GM18868 (cell line): ENCODE data around the gene TESMIN.

Source experiments
- ATAC-seq: cut with Tn5 transposase; IDR thresholded peaks from one replicate; pipeline ENCODE4 v1.9.1; 2021; ENCODE audit warnings: mild to moderate bottlenecking, moderate library complexity; ENCODE audit not compliant: unreplicated experiment

The TESMIN gene

GRCh38 chr11:68684385-68685356 is 66.6 kb downstream of the TESMIN start, which contains the start of gene GAL:
Gene GAL, plus strand, starts transcription at chr11:68684544. Its CDS starts 380 bp downstream, at chr11:68684924.
- ATAC-seq = no peak

GRCh38 chr11:68683536-68684384 is 67.6 kb downstream of the TESMIN start:
- ATAC-seq = no peak

GRCh38 chr11:68683121-68683520 is 68.2 kb downstream of the TESMIN start:
- ATAC-seq = no peak

- ATAC-seq = no peak
Observed at GRCh38 chr11:68682531-68682961, 68.8 kb downstream of the TESMIN start.

- no peak for ATAC-seq
Observed at GRCh38 chr11:68680541-68681231, 70.6 kb downstream of the TESMIN start.

GRCh38 chr11:68678031-68678441 is 73.3 kb downstream of the TESMIN start:
- no peak for ATAC-seq

GRCh38 chr11:68677432-68677831 is 73.9 kb downstream of the TESMIN start:
- no peak for ATAC-seq

GRCh38 chr11:68674461-68674860 is 76.9 kb downstream of the TESMIN start:
- no peak for ATAC-seq

- ATAC-seq = no peak
Observed at GRCh38 chr11:68673991-68674390, 77.3 kb downstream of the TESMIN start.

GRCh38 chr11:68673306-68673945 is 77.9 kb downstream of the TESMIN start:
- ATAC-seq = no peak

GRCh38 chr11:68670208-68670992 is 80.9 kb downstream of the TESMIN start:
- ATAC-seq = no peak

GRCh38 chr11:68669301-68670090 is 81.8 kb downstream of the TESMIN start:
- no peak for ATAC-seq

GRCh38 chr11:68667511-68668500 is 83.5 kb downstream of the TESMIN start:
- ATAC-seq = no peak

- ATAC-seq = no peak
Observed at GRCh38 chr11:68666849-68667248, 84.5 kb downstream of the TESMIN start.

- no peak for ATAC-seq
Observed at GRCh38 chr11:68665436-68665835, 85.9 kb downstream of the TESMIN start.

- no peak for ATAC-seq
Observed at GRCh38 chr11:68664906-68665305, 86.4 kb downstream of the TESMIN start.

GRCh38 chr11:68664141-68664540 is 87.2 kb downstream of the TESMIN start:
- ATAC-seq = no peak
